ENCODE results near the gene TALDO1. TPM values are rescaled to one million over a fixed set of nuclear protein-coding genes. Genes with fewer than 3 reads are reported as not detected.
A peak's percentile ranks its signal among the peaks of the same experiment; 100 is the strongest.

The TALDO1 gene
- total RNA-seq, 6 donors from 2014 or later = 163 to 313 (median 217) TPM

DNA sequence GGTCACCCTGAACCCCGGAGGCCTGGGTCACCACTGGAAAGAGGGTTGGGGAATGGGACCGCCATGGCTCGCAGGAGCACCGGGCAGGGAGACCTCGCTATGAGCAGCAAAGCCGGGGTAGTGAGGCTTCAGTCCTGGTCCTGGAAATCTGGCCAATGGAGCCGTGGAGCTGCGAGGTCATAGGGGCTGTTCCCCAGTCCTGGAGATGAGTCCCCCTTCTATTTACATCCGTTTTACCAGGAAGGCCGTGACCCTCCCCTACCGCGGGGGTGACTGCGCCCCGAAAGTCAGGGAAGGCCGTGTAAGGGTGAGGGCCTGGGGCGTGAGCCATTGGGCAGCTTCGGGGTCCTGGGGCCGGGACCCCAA lies 57.3 kb downstream of the TALDO1 start:
- peak overlapping the region; percentile 90 to 96 (median 93) for H3K27ac ChIP-seq
- H3K27me3 ChIP-seq = no peaks in the 10 kb centered on the region
- TF ChIP-seq EP300 (IDR thresholded peaks at IDR 0.05) = no peak
- TF ChIP-seq POLR2A (IDR thresholded peaks at IDR 0.05) = no peak
- TF ChIP-seq CTCF (IDR thresholded peaks at IDR 0.05) = peak in 1 of 6 experiments; percentile 12
- DNase-seq (no peak), ATAC-seq (ENCODE audit: low FRiP score in 2 of 2) (no peak)
- H3K4me3 ChIP-seq = peak overlapping the region; percentile 57 to 82 (median 62)
- WGBS, 2 donors = 6 to 8% methylated on average over 15 to 18 of the region's 18 CpGs
- peaks cover 0 to 29% (median 8%) of the 10 kb centered on the region in 4 donors for H3K36me3 ChIP-seq
- H3K9me3 ChIP-seq = no peaks in the 10 kb centered on the region
- peaks cover 21 to 36% (median 28%) of the 10 kb centered on the region in 4 donors for H3K4me1 ChIP-seq

GRCh38 chr11:808427-809286 lies 61.4 kb downstream of the TALDO1 start:
- TF ChIP-seq EP300 (IDR thresholded peaks at IDR 0.05) = no peak
- no peak for TF ChIP-seq POLR2A (IDR thresholded peaks at IDR 0.05)
- TF ChIP-seq CTCF (IDR thresholded peaks at IDR 0.05) = no peak
- no peak for TF ChIP-seq POLR2AphosphoS5 (IDR thresholded peaks at IDR 0.05)

GRCh38 chr11:809287-810039 lies 62.2 kb downstream of the TALDO1 start, which contains the start of gene RPLP2:
TSS of gene RPLP2 (plus strand) at chr11:809967. CDS start at chr11:810235, 268 bp downstream.
- Histone ChIP-seq H3K4me3 (peak within 1 kb of the TSS; percentile 73 to 99 (median 90)), H3K4me1 (peaks cover 24 to 47% (median 35%) of the 10 kb centered on the region in 4 donors), H3K27ac (peak within 1 kb of the TSS; percentile 93 to 98 (median 95)), H3K27me3 (no peaks in the 10 kb centered on the region), H3K36me3 (peaks cover 0 to 31% (median 21%) of the 10 kb centered on the region in 4 donors), H3K9me3 (no peaks in the 10 kb centered on the region)
- WGBS, 2 donors = 0% methylated on average over 43 of the region's 81 CpGs; no CpG with 5 or more reads in 1 of the 2 donors
- TF ChIP-seq POLR2AphosphoS5 (IDR thresholded peaks at IDR 0.05) (peak; percentile 93 to 97), CTCF (IDR thresholded peaks at IDR 0.05) (peak in 4 of 6 experiments; percentile 7 to 50 (median 22)), EP300 (IDR thresholded peaks at IDR 0.05) (peak in 1 of 4 donors; percentile 65), POLR2A (IDR thresholded peaks at IDR 0.05) (peak; percentile 67 to 91 (median 86))
- ATAC-seq (ENCODE audit: low FRiP score in 2 of 2) = peak; percentile 95 to 97
- peak; percentile 98 to 99 for DNase-seq

More at GRCh38 chr11:808427-809286, 61.4 kb downstream of the TALDO1 start:
- H3K27ac ChIP-seq = peak overlapping the region; percentile 93 to 98 (median 95)
- 29 to 56% methylated on average over 19 to 36 of the region's 36 CpGs for WGBS, 2 donors
- ATAC-seq (ENCODE audit: low FRiP score in 2 of 2) (no peak), DNase-seq (peak in 1 of 2 donors; percentile 2)
- peaks cover 32 to 55% (median 43%) of the 10 kb centered on the region in 4 donors for H3K4me1 ChIP-seq
- no peaks in the 10 kb centered on the region for H3K27me3 ChIP-seq
- H3K9me3 ChIP-seq = no peaks in the 10 kb centered on the region
- H3K4me3 ChIP-seq = peak overlapping the region; percentile 73 to 99 (median 90)
- peaks cover 0 to 26% (median 19%) of the 10 kb centered on the region in 4 donors for H3K36me3 ChIP-seq

- H3K27me3 ChIP-seq = no peaks in the 10 kb centered on the region
- peaks cover 0 to 36% (median 22%) of the 10 kb centered on the region in 4 donors for H3K36me3 ChIP-seq
- 0 to 1% methylated on average over 5 to 38 of the region's 55 CpGs for WGBS, 2 donors
- ATAC-seq (ENCODE audit: low FRiP score in 2 of 2) (peak in 1 of 2 donors; percentile 4), DNase-seq (no peak)
- peak overlapping the region; percentile 73 to 99 (median 90) for H3K4me3 ChIP-seq
- H3K27ac ChIP-seq = peak overlapping the region; percentile 93 to 98 (median 95)
- H3K4me1 ChIP-seq = peaks cover 18 to 41% (median 31%) of the 10 kb centered on the region in 4 donors
- TF ChIP-seq CTCF (IDR thresholded peaks at IDR 0.05) = peak in 2 of 6 experiments; percentile 15 to 52
- TF ChIP-seq EP300 (IDR thresholded peaks at IDR 0.05) = no peak
- TF ChIP-seq POLR2A (IDR thresholded peaks at IDR 0.05) = no peak
- no peak for TF ChIP-seq POLR2AphosphoS5 (IDR thresholded peaks at IDR 0.05)
- no peaks in the 10 kb centered on the region for H3K9me3 ChIP-seq
Observed at GRCh38 chr11:810040-810567, 62.8 kb downstream of the TALDO1 start.
